Retinal pigment epithelial cell (primary cell): ENCODE results near the gene ANKRD50.

Source experiments
- DNase-seq: peaks from one replicate; pipeline ENCODE4 v3.0.0-alpha.2; 2010; ENCODE audit warnings: low read depth
- H3K4me3 ChIP-seq: 2 replicates; pipeline ENCODE4 v1.5.1; 2011; ENCODE audit warnings: mild to moderate bottlenecking, low read length, control low read depth, moderate library complexity
- CTCF ChIP-seq: conservative IDR thresholded peaks from 2 replicates; pipeline ENCODE4 v1.5.1; 2011; ENCODE audit warnings: low read depth, low read length, control low read depth, inconsistent platforms

Gene ANKRD50

DNA sequence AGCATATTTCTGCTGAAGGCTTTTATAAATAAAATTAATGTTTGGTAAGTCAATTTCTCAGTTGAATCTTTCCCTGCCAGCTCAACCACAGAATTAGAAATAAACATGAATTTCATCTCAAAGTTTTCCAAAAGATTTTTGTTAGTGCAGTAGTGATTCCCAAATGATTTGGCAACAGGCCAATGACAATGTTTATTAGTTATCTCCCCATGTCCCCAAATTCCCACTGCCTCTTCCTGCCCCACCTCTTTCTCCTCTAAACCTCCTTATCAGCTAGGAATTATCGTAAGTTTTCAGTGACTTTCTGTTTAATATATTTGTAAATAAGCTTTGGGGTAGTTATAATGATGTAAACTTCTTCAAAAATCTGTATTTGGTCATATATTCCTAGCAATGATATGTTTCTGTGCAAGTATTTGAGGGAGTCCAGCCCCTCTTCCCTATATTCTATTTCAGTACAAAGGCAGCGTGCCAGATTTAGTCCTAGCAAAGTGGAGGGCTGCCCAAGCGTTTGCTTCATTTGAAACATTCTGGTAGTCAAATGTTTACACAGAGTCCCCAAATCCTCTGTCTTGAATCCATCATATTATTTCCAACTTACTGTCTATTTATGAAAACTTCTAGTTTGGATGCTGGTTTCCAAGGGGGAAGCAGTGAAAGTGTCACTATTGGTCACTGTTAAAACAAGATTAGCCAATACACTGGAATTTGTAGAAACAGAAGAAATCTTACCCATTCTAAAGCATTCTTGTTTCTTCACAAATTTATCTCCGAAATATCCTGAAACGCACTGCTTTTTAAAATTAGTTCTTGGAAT lies 33.7 kb upstream of the ANKRD50 start:
- no peak for TF ChIP-seq CTCF

GRCh38 chr4:124743711-124744110 lies 31.2 kb upstream of the ANKRD50 start:
- TF ChIP-seq CTCF, result no peak
- no peak for DNase-seq

More for the DNA sequence above, 33.7 kb upstream of the ANKRD50 start:
- DNase-seq, result no peak
- no peak overlapping the region for H3K4me3 ChIP-seq

GRCh38 chr4:124740501-124740900 lies 28.0 kb upstream of the ANKRD50 start:
- TF ChIP-seq CTCF, result no peak
- no peak for DNase-seq

More at GRCh38 chr4:124743711-124744110, 31.2 kb upstream of the ANKRD50 start:
- H3K4me3 ChIP-seq, result no peak overlapping the region

DNA sequence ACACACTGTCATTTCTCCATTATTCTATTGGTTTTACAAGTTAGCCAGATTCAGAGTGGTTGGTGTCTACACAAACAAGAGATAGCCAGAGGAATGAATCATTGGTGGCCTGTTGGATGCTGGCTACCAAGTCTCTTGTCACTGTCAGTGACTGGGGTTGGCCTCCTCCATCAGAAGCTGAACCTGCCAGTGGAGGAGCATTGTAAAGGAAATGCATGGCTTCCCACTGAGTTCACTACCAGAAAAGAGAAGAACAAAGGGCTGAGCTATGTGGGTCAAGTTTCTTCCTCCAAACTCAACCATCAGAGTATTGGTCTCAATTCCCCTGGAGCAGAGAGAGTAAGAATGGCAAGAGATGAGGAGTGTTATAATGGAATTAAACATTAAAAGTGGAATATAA lies 26.5 kb upstream of the ANKRD50 start:
- DNase-seq, result no peak
- no peak for TF ChIP-seq CTCF
- no peak overlapping the region for H3K4me3 ChIP-seq

More at GRCh38 chr4:124740501-124740900, 28.0 kb upstream of the ANKRD50 start:
- H3K4me3 ChIP-seq, result no peak overlapping the region

DNA sequence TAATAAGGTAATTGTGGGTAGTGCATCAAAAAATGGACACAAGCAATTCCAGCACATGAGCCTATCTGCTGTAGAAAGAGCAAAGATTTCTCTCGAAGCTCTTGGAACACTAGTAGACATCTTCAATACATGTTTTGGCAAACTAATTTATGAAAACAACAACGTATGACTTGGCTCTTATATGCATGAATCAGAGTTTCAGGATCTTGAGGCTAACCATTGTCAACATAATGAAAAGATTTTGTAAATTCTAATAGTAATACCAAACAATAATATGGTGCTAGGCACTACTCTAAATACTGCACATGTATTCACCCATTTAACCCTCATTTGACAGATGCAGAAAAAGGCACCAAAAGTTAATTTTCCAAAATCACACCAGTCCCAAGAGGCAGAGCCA lies 25.1 kb upstream of the ANKRD50 start:
- no peak for TF ChIP-seq CTCF
- DNase-seq, result no peak
- H3K4me3 ChIP-seq, result no peak overlapping the region

GRCh38 chr4:124736526-124736925 lies 24.0 kb upstream of the ANKRD50 start:
- DNase-seq, result no peak
- no peak overlapping the region for H3K4me3 ChIP-seq
- no peak for TF ChIP-seq CTCF

GRCh38 chr4:124727331-124727890 lies 14.9 kb upstream of the ANKRD50 start:
- H3K4me3 ChIP-seq, result no peak overlapping the region
- DNase-seq, result no peak
- TF ChIP-seq CTCF, result no peak
